ENCODE results near the gene RTP4.

DNA sequence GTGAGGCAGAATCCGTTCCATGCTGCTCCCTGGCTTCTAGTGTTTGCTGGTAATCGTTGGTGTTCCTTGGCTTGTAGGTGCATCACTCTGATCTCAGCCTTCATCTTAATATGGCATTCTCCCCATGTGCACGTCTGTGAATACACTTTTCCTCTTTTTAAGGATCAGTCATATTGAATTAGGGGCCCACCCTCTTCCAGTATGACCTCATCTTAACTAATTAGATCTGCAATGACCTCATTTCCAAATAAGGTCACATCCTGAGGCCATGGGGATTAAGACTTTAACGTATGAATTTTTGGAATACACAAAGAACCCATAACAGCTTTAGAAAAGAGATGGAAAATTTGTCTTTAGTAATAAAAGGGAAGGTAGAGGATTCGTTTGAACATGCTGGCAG lies 42.6 kb upstream of the RTP4 start:
- TF ChIP-seq, protein P1, sequence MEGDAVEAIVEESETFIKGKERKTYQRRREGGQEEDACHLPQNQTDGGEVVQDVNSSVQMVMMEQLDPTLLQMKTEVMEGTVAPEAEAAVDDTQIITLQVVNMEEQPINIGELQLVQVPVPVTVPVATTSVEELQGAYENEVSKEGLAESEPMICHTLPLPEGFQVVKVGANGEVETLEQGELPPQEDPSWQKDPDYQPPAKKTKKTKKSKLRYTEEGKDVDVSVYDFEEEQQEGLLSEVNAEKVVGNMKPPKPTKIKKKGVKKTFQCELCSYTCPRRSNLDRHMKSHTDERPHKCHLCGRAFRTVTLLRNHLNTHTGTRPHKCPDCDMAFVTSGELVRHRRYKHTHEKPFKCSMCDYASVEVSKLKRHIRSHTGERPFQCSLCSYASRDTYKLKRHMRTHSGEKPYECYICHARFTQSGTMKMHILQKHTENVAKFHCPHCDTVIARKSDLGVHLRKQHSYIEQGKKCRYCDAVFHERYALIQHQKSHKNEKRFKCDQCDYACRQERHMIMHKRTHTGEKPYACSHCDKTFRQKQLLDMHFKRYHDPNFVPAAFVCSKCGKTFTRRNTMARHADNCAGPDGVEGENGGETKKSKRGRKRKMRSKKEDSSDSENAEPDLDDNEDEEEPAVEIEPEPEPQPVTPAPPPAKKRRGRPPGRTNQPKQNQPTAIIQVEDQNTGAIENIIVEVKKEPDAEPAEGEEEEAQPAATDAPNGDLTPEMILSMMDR (conservative IDR thresholded peaks at IDR 0.05): no peak
- TF ChIP-seq ZFX (IDR thresholded peaks at IDR 0.05): no peak

Data from C4-2B (cell line).